GM19467 (cell line): ENCODE results near the gene LCN6.
"Not testable (repeated sequence)": the region's sequence is repeated elsewhere in the genome, so short reads cannot be mapped to it uniquely, and the experiment has no call there.

ENCODE experiments used
- ATAC-seq: cut with Tn5 transposase; IDR thresholded peaks from one replicate; pipeline ENCODE4 v1.9.1; 2021; ENCODE audit warnings: mild to moderate bottlenecking, moderate library complexity; ENCODE audit not compliant: unreplicated experiment

The LCN6 gene, protein sequence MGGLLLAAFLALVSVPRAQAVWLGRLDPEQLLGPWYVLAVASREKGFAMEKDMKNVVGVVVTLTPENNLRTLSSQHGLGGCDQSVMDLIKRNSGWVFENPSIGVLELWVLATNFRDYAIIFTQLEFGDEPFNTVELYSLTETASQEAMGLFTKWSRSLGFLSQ

DNA sequence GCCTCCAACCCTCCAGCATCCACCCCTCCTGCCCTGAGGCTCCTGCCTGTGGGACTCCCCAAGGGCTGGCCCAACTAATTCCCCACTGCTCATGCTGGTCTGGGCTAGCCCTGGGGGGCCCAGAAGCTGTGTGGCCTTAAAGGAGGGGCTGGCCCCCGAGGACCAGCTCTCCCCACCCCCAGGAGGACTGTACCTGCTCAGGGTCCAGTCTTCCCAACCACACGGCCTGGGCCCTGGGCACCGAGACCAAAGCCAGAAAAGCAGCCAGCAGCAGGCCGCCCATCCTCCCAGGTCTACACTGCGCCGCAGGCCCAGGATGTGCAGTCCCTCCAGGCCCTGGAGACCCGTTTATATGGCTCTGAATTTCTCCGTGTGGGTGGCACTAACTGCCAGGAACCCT lies at the start of gene LCN6:
LCN6 (minus strand) TSS at position 325 of the 400 bp plus-strand sequence; CDS start at position 283, 42 bp downstream.
- ATAC-seq = no peak

DNA sequence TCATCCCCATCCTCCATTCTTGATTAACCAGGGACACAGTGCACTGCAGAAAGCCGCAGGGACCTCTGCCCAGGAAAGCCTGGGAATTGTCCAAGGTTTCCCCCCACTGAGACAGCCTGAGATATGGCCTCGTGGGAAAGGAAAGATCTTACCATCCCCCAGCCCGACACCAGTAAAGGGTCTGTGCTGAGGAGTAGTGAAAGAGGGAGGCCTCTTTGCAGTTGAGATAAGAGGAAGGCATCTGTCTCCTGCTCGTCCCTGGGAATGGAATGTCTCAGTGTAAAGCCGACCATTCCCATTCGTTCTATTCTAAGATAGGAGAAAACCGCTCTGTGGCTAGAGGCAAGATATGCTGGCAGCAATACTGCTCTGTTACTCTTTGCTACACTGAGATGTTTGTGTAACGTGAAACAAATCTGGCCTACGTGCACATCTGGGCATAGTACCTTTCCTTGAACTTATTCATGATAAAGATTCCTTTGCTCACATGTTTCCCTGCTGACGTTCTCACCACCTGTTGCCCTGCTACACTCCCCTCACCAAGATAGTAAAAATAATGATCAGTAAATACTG lies 48.5 kb upstream of the LCN6 start:
- not testable (repeated sequence) for ATAC-seq

DNA sequence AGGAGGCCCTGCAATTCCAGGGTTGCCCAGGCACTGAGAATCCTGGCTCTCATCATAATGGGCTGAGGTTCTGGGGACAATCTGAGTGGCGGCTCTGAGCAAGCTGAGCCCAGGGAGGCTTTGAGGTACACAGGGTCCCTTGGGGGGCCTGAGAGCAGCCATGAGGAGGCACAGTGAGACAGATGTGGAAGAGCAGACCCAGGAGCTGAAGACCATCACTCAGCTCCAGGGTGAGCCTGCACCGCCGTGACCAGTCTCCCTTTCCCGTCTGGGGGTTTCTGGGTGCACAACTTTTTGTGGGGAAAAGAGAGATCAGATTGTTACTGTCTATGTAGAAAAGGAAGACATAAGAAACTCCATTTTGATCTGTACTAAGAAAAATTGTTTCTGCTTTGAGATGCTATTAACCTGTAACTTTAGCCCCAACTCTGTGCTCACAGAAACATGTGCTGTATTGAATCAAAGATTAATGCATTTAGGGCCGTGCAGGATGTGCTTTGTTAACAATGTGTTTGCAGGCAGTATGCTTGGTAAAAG lies 48.0 kb upstream of the LCN6 start, which contains the start of gene CCDC183:
CCDC183 (plus strand) TSS at position 101 of the 537 bp plus-strand sequence; CDS start at position 161, 60 bp downstream.
- no peak for ATAC-seq

DNA sequence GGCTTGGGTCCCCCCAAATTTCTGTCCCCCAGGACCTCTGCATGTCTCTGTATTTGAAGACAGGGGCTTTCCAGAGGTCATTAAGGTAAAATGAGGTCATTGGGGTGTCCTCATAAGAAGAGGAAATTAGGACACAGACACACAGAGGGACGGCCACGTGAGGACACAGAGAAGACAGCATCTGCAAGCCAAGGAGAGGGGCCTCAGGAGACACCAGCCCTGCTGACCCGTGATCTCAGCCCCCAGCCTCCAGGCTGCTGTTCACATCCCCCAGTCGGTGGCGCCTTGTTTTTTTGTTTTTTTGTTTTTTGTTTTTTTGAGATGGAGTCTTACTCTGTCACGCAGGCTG lies 46.6 kb upstream of the LCN6 start:
- ATAC-seq = no peak

DNA sequence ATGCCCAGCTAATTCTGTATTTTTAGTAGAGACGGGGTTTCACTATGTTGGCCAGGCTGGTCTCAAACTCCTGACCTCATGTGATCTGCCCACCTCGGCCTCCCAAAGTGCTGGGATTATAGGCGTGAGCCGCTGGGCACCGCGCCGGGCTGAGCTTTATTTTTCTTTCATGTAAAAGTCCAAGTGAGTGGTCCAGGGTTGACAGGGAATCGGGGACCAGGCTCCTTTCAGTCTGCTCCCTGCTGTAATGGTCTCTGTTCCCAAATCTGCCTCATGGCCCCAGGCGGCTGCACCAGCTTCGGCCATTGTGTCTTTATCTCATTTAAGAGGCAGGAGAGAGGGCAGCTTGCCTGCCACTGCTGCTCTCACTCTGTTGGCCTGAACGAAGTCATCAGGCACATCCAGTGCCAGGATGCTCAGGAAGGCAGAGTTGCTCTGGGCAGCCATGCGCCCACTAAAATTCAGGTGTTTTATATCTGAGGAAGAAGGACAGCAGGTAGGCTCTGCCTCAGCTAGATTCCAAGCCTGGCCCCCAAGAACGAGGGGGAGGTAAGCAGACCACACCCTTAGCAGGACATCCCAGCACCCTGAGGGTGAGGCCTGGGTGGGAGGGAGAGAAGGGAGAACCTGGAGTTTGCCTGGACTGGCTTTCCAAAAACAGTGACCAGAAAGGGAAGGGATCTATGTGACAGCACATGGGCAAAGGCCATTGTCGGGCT lies 46.1 kb upstream of the LCN6 start:
- no peak for ATAC-seq

DNA sequence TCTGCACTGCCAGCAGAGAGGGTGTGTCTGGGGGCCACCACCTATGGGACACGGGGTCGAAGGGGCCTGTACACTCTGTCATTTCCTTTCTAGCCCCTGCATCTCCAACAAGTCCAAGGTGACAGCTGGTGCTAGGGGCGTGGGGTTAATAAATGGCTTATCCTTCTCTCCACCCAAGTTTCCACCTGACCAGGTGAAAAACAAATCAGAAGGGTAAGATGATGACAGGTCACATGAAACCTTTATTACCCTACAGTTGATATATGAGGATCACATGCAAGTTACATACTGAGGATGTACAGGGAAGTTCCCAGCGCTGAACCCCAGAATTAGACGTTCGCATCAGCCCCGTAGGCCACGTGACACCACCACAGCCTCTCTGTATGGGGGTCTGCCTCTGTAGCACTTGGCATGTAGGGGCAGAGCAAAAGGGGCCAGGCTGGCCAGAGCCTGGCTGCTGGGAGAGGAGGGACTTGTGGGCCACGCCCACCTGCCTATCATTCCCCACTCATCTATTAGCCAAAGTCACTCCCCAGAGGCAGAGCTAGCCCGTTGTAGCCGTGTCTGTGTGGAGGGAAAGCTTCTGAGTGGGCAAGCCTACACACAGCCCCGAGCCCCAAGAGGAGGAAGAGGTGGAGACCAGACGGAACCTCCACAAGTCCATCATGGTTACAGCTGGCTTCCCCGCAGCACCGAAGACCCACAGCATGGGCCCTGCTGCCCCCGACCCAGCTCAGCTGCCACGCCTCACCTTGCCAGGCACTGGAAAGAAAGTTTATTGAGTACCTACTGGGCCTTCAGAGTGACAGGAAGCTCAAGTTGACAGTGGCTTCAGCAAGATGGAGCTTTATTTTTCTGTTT lies 45.0 kb upstream of the LCN6 start:
- ATAC-seq = no peak

DNA sequence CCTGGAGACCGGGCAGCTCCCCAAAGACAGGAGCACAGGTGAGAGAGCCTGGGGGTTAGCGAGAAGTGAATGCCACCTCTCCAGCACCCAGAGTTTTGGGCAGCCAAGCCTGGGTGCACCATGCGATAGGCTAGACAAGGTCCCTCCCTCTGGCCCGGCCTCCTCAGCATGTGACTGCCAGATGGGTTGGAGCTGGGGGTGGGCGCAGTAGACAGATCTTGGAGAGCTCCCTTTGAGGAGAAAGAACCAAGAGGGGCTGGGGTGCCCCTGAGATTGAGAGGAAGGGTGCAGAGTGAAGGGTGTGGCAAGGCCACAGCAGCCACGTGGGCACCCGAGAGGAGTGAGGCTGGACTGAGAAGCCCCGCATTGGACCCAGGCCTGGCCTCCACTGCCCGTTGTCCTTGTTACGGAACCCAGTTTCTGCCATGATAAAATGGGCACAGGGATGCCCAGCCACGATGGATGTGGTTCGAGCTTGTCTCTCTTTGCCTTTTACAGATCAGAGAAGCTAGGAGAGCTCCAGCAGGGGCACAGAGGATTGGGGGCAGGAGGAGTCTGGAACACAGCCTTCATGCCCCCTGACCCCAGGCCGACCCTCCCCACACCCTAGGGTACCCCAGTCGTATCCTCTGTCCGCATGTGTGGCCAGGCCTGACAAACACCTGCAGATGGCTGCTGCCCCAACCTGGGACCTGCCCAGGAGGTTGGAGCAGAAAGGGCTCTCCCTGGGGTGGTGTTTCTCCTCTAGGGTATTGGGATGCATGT lies 44.2 kb upstream of the LCN6 start:
- no peak for ATAC-seq

DNA sequence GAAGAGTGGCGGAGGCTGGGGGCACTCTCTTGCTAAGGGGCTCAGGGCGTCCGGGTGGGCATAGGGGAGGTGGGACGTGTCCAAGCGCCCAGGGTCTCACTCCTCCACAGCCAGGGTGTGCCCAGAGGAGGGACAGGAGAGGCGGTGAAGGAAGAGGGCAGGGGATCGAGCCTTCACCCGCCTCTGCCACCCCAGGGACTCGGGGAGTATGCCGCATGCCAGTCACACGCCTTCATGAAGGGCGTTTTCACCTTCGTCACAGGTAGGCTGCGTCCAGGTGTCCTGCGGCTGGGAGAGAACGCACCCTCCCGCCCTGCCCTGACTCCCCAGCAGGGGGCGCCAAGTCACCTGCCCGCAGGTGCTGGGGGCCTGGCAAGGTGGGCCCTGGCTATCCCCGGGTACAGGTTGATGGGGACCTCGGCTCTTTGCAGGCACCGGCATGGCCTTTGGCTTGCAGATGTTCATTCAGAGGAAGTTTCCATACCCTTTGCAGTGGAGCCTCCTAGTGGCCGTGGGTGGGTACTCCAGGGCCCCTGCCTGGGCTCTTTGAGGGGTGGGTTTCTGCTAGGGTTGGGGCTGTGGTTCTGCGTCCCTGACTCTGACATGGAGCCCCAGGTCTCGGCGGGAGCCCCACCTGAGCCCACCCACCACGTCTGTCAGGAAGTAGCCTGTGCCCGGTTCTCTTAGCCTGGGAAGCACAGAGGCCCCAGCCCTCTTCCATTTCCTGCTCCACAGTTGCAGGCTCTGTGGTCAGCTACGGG lies 43.4 kb upstream of the LCN6 start:
- ATAC-seq = peak; percentile 12

DNA sequence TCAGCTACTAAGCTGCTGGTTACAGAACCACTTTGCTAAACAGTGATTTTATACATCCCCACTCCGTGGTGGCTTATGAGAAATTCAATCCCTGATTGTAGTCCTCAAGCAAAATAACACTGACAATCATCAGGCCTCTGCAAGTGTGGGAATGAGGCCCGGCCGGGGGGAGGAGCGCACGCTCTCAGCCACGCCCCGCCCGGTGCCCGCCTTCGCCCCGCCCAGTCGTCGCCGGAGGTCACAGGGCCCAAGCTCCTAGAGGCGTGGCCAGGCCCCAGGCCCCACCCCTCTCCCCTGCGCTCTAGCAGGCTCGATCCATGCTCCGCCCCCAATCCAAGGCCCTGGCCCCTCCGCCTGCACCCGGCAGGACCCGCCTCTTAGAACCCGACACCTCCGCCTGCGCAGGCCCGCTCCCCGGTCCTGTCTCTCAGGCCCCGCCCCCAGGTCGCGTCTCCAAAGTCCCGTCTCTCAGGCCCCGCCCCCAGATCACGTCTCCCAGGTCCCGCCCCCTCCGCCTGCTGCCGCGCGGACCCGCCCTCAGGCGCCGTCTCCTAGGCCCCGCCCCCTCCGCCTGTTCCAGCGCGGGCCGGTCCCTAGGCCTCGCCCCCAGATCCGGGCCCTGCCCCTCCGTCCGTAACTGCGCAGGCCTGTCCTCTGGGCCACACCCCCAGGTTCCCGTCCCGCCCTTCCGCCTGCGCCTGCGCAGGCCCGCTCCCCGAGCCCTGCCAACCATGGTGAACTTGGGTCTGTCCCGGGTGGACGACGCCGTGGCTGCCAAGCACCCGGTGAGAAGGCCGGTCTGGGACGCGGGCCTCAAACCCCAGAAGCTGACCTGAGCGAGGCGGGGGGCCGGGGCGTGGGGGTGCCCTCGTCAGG lies 42.6 kb upstream of the LCN6 start, which contains the start of gene TMEM141:
TMEM141 (plus strand) TSS at position 705 of the 876 bp plus-strand sequence; CDS start at position 732, 27 bp downstream.
- peak; percentile 77 for ATAC-seq

DNA sequence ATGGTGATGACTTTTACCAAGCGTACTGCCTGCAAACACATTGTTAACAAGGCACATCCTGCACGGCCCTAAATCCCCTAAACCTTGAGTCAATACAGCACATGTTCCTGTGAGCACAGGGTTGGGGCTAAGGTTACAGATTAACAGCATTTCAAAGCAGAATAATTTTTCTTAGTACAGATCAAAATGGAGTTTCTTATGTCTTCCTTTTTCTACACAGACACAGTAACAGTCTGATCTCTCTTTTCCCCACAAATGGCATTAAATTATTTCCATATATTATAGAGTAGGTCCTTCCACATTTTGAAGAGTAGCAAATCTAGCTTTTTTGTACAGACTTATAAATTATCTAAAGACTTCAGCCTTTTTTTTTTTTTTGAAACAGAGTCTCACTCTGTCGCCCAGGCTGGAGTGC lies 41.2 kb upstream of the LCN6 start:
- ATAC-seq = no peak

DNA sequence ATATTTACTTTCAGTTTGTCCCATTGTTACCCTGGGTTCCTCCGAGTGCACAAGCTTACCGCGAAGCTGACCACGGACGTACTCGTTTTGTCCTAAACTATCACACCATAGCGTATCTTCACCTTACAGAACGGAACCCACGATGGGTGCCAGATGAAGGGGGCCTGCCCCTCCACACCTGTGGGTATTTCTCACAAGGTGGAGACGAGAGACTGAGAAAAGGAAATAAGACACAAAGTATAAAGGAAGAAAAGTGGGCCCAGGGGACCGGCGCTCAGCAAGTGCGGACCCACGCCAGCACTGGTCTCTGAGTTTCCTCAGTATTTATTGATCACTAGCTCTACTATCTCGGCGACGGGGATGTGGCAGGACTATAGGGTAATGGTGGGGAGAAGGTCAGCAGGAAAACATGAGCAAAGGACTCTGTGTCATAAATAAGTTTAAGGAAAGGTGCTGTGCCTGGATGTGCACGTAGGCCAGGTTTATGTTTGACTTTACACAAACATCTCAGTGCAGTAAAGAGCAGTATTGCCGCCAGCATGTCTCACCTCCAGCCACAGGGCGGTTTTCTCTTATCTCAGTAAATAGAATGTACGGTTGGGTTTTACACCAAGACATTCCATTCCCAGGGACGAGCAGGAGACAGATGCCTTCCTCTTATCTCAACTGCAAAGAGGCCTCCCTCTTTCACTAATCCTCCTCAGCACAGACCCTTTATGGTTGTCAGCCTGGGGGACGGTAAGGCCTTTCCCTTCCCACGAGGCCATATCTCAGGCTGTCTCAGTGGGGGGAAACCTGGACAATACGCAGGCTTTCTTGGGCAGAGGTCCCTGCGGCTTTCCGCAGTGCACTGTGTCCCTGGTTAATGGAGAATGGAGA lies 40.6 kb upstream of the LCN6 start:
- not testable (repeated sequence) for ATAC-seq

DNA sequence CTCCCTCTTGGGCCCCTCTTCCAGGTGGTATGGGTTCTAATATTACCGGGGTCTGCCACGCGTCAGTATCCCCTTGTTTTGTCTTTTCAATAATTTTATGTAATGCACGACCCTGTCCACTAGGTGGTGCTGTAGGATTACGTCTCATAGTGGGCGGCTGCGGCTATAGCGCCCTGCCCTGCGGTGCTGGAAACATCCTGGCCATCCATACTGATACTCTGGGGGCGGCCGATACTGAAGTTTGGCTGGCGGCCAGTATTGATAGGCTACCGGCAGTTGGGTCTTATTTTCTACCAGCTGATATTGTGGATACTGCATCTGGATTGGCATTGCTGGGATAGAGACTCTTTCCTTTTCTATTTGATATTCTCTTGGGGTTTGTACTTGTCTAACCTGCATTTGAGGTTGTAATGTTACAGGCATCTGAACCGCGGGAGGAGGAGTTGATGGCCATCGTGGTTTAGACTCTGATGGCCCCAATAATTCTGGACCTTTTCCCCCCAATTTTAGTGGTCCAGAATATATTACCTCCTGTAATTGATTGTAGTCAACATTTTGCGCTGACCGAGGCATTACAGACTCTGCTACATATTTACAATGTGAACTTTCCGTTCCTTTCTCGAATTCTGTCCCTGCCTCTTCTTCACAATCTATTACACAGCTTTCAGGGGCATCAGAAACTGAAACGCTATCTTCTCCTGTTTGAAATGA lies 39.5 kb upstream of the LCN6 start:
- ATAC-seq = no peak

DNA sequence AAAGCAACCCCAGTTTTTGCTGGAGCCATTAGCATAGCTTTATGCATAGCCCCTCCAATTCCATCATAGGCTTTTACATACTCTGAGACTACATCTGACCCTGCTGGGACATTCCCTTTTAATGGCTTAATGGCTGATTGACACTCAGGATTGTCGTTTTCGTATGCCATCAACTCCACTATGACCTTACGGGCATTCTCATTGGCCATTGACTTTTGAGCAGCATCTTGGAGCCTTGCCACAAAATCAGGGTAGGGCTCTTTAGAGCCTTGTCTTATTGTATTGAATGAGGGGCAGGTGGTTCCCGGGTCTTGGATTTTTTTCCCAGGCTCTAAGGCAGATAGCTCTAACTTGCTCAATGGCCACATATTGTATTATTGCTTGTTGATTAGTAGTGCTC lies 38.7 kb upstream of the LCN6 start:
- not testable (repeated sequence) for ATAC-seq

DNA sequence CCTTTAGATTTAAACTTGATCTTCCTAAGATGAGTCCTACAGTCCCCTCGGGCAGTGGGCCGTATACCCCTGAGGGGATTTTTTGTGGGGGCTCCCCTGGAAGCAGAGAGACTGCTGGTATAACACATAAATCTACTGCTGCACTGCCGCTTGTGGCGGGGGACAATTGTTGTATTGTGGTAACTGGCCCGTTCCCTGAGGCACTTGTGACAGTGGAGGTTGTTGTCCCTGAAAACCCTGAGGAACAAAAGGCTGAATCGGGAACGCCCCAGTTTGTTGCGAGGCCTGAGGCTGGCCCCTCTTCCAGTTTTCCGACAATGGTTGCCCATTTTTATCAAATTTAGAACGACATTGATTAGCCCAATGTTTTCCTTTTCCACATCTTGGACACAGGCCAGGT lies 38.1 kb upstream of the LCN6 start:
- ATAC-seq = no peak

DNA sequence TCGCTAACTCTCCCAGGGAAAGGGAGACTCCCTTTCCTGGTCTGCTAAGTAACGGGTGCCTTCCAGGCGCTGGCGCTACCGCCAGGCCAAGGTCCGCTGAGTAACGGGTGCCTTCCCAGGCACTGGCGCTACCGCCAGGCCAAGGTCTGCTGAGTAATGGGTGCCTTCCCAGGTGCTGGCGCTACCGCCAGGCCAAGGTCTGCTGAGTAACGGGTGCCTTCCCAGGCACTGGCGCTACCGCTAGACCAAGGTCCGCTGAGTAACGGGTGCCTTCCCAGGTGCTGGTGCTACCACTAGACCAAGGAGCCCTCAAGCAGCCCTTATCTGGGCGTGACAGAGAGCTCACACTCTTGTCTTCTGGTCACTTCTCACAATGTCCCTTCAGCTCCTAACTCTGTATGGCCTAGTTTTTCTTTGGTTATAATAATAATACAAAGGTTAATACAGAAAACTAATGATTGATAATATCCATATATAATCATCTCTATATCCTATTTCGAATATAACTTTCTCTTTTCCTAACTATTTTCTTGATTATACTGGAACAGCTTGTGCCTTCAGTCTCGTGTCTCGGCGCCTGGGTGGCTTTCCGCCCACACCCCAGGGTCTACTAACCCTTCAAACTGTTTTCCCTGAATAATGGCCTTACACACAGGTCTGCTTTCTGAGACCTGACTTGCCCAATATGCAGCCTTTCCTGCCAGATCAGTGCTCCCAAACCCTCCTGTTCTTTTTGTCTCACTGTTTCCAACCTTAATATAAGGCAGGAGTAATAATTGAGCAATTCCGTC lies 37.4 kb upstream of the LCN6 start:
- ATAC-seq = not testable (repeated sequence)

DNA sequence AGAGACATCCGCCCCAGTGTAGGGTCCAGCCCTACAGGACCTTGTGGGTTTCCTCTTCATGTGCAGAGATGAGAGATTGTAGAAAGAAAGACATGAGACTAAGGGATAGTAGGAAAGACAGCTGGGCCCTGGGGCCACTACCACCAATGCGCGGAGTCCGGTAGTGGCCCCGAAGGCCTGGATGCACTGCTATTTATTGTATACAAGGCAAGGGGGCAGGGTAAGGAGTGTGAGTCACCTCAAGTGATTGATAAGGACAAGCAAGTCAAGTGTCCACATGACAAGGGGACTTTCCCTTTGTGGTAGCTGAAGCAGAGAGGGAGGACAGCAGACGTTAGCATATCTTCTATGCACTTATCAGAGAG lies 36.7 kb upstream of the LCN6 start:
- ATAC-seq = no peak
